ENCODE data around the gene MARCKS.

GRCh38 chr6:113882336-113883022, 25.3 kb downstream of the MARCKS start:
- TF ChIP-seq CTCF (IDR thresholded peaks at IDR 0.05; ENCODE audit: poor library complexity) (no peak), EZH2 (IDR thresholded peaks at IDR 0.05; ENCODE audit: borderline replicate concordance) (no peak), EZH2phosphoT487 (IDR thresholded peaks at IDR 0.05; ENCODE audit: low read depth, severe bottlenecking, unreplicated experiment) (no peak)
